K562 (cell line): ENCODE data around the gene DPM2.

Experiments
- BRD4 ChIP-seq: fragments of 200-600 bp; sonication (generic); IDR thresholded peaks from 2 replicates; pipeline ENCODE4 v1.6.1; 2017; ENCODE audit warnings: inconsistent platforms
- FOS ChIP-seq: IDR thresholded peaks from 3 replicates; pipeline ENCODE4 v1.6.1; 2011; ENCODE audit not compliant: insufficient read length; ENCODE audit errors: extremely low read depth
- FOXK1 ChIP-seq: sonication (generic); formaldehyde crosslinking; IDR thresholded peaks from 2 replicates; pipeline ENCODE4 v1.8.0; 2022; ENCODE audit warnings: missing genetic modification reagents, mild to moderate bottlenecking, borderline replicate concordance
- KLF16 ChIP-seq: IDR thresholded peaks from 2 replicates; pipeline ENCODE4 v1.6.1; 2016; ENCODE audit warnings: antibody characterized with exemption
- POLR2A ChIP-seq: fragments of 450-650 bp; conservative IDR thresholded peaks from 2 replicates; pipeline ENCODE4 v1.6.1; 2016
- RFX5 ChIP-seq: IDR thresholded peaks from 2 replicates; pipeline ENCODE4 v1.6.1; 2011; ENCODE audit warnings: low read depth, mild to moderate bottlenecking, improper control_type of control experiment, low read length
- SMC3 ChIP-seq: conservative IDR thresholded peaks from 2 replicates; pipeline ENCODE4 v1.6.1; 2011; ENCODE audit warnings: low read depth, low read length, improper control_type of control experiment; ENCODE audit not compliant: insufficient read depth
- ZFP1 ChIP-seq: fragments of 450-650 bp; formaldehyde crosslinking; IDR thresholded peaks from 2 replicates; pipeline ENCODE4 v1.4.0; 2020; ENCODE audit warnings: mild to moderate bottlenecking, mixed read lengths
- ZNF184 ChIP-seq: sonication (generic); formaldehyde crosslinking; IDR thresholded peaks from 2 replicates; pipeline ENCODE4 v1.5.0; 2020; ENCODE audit warnings: missing genetic modification reagents
- ZNF224 ChIP-seq: sonication (generic); formaldehyde crosslinking; IDR thresholded peaks from 2 replicates; pipeline ENCODE4 v1.8.0; 2022; ENCODE audit warnings: mild to moderate bottlenecking, missing genetic modification reagents
- TF ChIP-seq, protein P1 (sequence below), 2 experiments: fragments of 450-650 bp; formaldehyde crosslinking in 1 of 2; IDR thresholded peaks; 2 replicates each; pipeline versions ENCODE4 v1.4.0 to v1.6.1; 2014 to 2020; ENCODE audit warnings: mild to moderate bottlenecking in 2 of 2, borderline replicate concordance in 1 of 2, low read depth in 1 of 2
- TF ChIP-seq, protein P2 (sequence below), 3 experiments: IDR thresholded peaks in 2 of 3; conservative IDR thresholded peaks in 1 of 3; 2 replicates each; pipeline ENCODE4 v1.5.1; 2011 to 2012; ENCODE audit warnings: low read length in 3 of 3, mild to moderate bottlenecking in 3 of 3, control low read depth in 2 of 3, improper control_type of control experiment in 1 of 3, inconsistent platforms in 1 of 3, low read depth in 1 of 3, mixed read lengths in 1 of 3, moderate library complexity in 1 of 3; ENCODE audit not compliant: insufficient read depth in 2 of 3

DNA sequence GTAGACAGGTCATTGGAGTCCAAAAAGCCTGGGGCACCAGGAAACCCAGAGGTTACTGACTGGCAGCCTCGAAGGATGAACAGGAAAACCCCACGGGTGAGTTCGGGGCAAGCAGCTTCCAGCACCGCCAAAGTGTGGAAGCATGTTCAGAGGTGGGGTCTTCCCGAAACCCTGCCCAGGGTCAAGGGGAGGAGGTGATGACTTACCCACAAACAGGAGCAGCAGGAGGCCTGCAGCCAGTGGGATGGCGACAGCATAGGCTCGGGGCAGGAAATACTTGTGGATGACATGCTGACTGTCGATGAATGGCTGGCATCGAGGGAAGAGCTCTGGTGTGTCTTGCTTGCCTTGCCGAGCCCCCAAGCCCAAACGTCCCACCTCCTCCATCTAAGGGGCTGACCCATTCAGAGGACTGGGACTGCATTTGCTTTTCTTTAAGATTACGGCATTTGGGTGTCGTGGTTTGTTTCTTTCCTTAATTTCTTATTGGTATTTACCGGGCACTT lies 1.3 kb downstream of the DPM2 start:
- TF ChIP-seq SMC3 (no peak), KLF16 (no peak), ZNF184 (CRISPR knock-in tag) (no peak), FOXK1 (no peak), BRD4 (no peak), POLR2A (no peak), ZNF224 (no peak), RFX5 (no peak), FOS (no peak), ZFP1 (CRISPR knock-in tag) (no peak)
- TF ChIP-seq, protein P1, sequence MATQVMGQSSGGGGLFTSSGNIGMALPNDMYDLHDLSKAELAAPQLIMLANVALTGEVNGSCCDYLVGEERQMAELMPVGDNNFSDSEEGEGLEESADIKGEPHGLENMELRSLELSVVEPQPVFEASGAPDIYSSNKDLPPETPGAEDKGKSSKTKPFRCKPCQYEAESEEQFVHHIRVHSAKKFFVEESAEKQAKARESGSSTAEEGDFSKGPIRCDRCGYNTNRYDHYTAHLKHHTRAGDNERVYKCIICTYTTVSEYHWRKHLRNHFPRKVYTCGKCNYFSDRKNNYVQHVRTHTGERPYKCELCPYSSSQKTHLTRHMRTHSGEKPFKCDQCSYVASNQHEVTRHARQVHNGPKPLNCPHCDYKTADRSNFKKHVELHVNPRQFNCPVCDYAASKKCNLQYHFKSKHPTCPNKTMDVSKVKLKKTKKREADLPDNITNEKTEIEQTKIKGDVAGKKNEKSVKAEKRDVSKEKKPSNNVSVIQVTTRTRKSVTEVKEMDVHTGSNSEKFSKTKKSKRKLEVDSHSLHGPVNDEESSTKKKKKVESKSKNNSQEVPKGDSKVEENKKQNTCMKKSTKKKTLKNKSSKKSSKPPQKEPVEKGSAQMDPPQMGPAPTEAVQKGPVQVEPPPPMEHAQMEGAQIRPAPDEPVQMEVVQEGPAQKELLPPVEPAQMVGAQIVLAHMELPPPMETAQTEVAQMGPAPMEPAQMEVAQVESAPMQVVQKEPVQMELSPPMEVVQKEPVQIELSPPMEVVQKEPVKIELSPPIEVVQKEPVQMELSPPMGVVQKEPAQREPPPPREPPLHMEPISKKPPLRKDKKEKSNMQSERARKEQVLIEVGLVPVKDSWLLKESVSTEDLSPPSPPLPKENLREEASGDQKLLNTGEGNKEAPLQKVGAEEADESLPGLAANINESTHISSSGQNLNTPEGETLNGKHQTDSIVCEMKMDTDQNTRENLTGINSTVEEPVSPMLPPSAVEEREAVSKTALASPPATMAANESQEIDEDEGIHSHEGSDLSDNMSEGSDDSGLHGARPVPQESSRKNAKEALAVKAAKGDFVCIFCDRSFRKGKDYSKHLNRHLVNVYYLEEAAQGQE (IDR thresholded peaks at IDR 0.05; ENCODE audit: borderline replicate concordance): no peak
- TF ChIP-seq, protein P1 (CRISPR knock-in tag; IDR thresholded peaks at IDR 0.05; ENCODE audit: low read depth): no peak
- TF ChIP-seq, protein P2, sequence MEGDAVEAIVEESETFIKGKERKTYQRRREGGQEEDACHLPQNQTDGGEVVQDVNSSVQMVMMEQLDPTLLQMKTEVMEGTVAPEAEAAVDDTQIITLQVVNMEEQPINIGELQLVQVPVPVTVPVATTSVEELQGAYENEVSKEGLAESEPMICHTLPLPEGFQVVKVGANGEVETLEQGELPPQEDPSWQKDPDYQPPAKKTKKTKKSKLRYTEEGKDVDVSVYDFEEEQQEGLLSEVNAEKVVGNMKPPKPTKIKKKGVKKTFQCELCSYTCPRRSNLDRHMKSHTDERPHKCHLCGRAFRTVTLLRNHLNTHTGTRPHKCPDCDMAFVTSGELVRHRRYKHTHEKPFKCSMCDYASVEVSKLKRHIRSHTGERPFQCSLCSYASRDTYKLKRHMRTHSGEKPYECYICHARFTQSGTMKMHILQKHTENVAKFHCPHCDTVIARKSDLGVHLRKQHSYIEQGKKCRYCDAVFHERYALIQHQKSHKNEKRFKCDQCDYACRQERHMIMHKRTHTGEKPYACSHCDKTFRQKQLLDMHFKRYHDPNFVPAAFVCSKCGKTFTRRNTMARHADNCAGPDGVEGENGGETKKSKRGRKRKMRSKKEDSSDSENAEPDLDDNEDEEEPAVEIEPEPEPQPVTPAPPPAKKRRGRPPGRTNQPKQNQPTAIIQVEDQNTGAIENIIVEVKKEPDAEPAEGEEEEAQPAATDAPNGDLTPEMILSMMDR (IDR thresholded peaks at IDR 0.05 in 2 of 3, conservative IDR thresholded peaks at IDR 0.05 in 1 of 3; ENCODE audit: insufficient read depth in 2 of 3, low read depth in 1 of 3, low read length in 3 of 3): no peak
